Muscle of leg (tissue), 9 donors: Measurements from ENCODE around the gene NFKBIZ. TPM values are rescaled to one million over a fixed set of nuclear protein-coding genes. Genes with fewer than 3 reads are reported as not detected.

ENCODE experiments used
- polyA plus RNA-seq, 8 donors: library from polyadenylated mRNA; unstranded; fragments of 120-200 nt; gene quantifications; one replicate each; pipeline versions ENCODE4 v1.2.1 to v1.2.3, GENCODE V29; 2013; ENCODE audit warnings: inconsistent platforms in 1 of 8, low replicate concordance in 1 of 8; ENCODE audit not compliant: insufficient read length in 8 of 8, insufficient read depth in 1 of 8
- total RNA-seq: library from RNA; stranded (reverse); fragments of 120-200 nt; gene quantifications from one replicate; pipeline ENCODE4 v1.2.4, GENCODE V29; 2013

NFKBIZ gene
- total and polyA plus RNA-seq, 9 donors, result 1.4 to 11.6 (median 3.6) TPM

Other genes starting within 250 kb of the NFKBIZ start
- gene ZBTB11, start 172.4 kb upstream of the NFKBIZ start, total RNA-seq, result 16.9 TPM
- gene ZBTB11, start 172.4 kb upstream of the NFKBIZ start, polyA plus RNA-seq, result 10 to 100 TPM; 11.1 to 17.7 (median 13.9) TPM
- gene RPL24, start 162.8 kb upstream of the NFKBIZ start, total RNA-seq, result 3,025 TPM
- gene RPL24, start 162.8 kb upstream of the NFKBIZ start, polyA plus RNA-seq, result 1,000 to 10,000 TPM; 1,975 to 2,547 (median 2,174) TPM
- 17.8 TPM for gene CEP97, start 124.9 kb upstream of the NFKBIZ start, total RNA-seq
- gene CEP97, start 124.9 kb upstream of the NFKBIZ start, polyA plus RNA-seq, result 10 to 100 TPM in 5 of 8 donors, 1 to 10 TPM in 3; 6.9 to 14.4 (median 10.7) TPM
- 8.9 TPM for gene NXPE3, start 70.3 kb upstream of the NFKBIZ start, total RNA-seq
- gene NXPE3, start 70.3 kb upstream of the NFKBIZ start, polyA plus RNA-seq, result 10 to 100 TPM; 12.9 to 21.9 (median 19.4) TPM